Ectodermal cell (in vitro differentiated cells): Measurements from ENCODE around the gene SVIL.
"Not testable (repeated sequence)": the region's sequence is repeated elsewhere in the genome, so short reads cannot be mapped to it uniquely, and the experiment has no call there.

ENCODE experiments used
- H3K27ac ChIP-seq: 2 replicates; pipeline ENCODE4 v1.7.0; 2013; ENCODE audit warnings: mild to moderate bottlenecking, low read depth, low read length; ENCODE audit not compliant: insufficient read depth, poor library complexity, severe bottlenecking
- H3K27me3 ChIP-seq: 2 replicates; pipeline ENCODE4 v1.7.0; 2013; ENCODE audit warnings: mild to moderate bottlenecking, low read length; ENCODE audit not compliant: insufficient read depth, control insufficient read depth, poor library complexity, severe bottlenecking
- H3K36me3 ChIP-seq: one replicate; pipeline ENCODE4 v1.7.0; 2013; ENCODE audit warnings: low read length; ENCODE audit not compliant: control insufficient read depth, insufficient read depth
- H3K4me1 ChIP-seq: one replicate; pipeline ENCODE4 v1.7.0; 2013; ENCODE audit warnings: low read length; ENCODE audit not compliant: control insufficient read depth, insufficient read depth
- H3K4me3 ChIP-seq: 2 replicates; pipeline ENCODE4 v1.7.0; 2013; ENCODE audit warnings: low read depth, low read length, control low read depth; ENCODE audit not compliant: insufficient read depth
- H3K9me3 ChIP-seq: 2 replicates; pipeline ENCODE4 v1.7.0; 2013; ENCODE audit warnings: mild to moderate bottlenecking, low read length, moderate library complexity; ENCODE audit not compliant: control insufficient read depth
- WGBS, 2 experiments: methylation state at CpG; one replicate each; pipeline ENCODE4 v1.1.7; 2013; ENCODE audit warnings: missing lambda C conversion rate in 2 of 2; 5-methylcytosine and 5-hydroxymethylcytosine counted together

Gene SVIL

DNA sequence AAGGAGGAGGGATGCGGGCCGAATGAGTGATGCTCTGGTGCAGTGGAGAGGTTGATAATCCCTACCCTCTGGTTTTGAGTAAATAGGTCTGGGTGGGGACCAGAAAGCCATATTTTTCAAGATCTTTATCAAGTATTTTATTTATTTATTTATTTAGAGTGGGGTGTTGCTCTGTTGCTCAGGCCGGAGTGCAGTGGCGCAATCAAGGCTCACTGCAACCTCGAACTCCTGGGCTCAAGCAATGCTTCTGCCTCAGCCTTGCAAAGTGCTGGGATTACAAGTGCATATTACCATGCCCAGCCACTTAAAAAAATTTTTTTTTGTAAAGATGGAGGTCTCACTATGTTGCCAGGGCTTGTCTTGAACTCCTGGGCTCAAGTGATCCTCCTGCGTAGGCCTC is 21.6 kb downstream of the SVIL start:
- H3K27me3 ChIP-seq: no peaks in the 10 kb centered on the region
- WGBS, 2 experiments: 87 to 90% methylated on average over 5 of the region's 6 CpGs
- peaks cover 2% of the 10 kb centered on the region for H3K36me3 ChIP-seq
- no peaks in the 10 kb centered on the region for H3K9me3 ChIP-seq
- H3K27ac ChIP-seq: no peak overlapping the region
- H3K4me1 ChIP-seq: peaks cover 11% of the 10 kb centered on the region
- no peak overlapping the region for H3K4me3 ChIP-seq

GRCh38 chr10:29612657-29613056 is 22.1 kb downstream of the SVIL start:
- Histone ChIP-seq H3K4me1 (peaks cover 6% of the 10 kb centered on the region), H3K9me3 (no peaks in the 10 kb centered on the region), H3K4me3 (no peak overlapping the region), H3K27me3 (no peaks in the 10 kb centered on the region), H3K27ac (no peak overlapping the region), H3K36me3 (peaks cover 2% of the 10 kb centered on the region)
- WGBS, 2 experiments: 94 to 96% methylated on average over 8 of the region's 8 CpGs

DNA sequence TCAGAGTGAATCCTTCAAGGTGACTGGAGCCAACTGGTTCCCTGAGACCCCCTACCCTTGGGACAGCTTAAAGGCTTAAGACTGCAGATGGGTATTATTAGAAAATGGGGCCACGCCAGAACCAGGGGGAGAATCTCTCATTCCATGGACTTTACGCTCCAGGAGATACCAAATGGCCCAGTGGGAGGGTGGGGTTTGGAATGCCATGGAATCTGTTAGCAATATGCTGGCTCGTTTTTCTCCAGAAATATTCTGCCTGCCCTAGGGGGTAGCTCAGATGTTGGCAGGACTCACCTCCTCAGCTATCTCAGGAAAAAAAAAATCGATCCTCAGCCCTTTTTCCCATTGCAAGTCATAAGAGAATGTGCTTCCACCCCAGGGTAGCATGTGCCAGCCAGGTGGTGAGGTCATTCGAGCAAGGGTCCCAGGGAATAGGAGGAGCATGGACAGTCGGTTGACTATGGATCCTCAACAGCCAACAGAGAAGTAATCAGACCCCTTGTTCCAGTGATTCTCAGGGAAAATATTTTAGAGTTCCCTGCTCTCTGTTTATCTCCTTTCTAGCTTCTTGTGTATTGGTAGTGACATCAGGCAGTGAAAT is 22.9 kb downstream of the SVIL start:
- peaks cover 2% of the 10 kb centered on the region for H3K36me3 ChIP-seq
- 88 to 90% methylated on average over 6 of the region's 6 CpGs for WGBS, 2 experiments
- H3K27ac ChIP-seq: no peak overlapping the region
- peaks cover 6% of the 10 kb centered on the region for H3K4me1 ChIP-seq
- no peak overlapping the region for H3K4me3 ChIP-seq
- H3K27me3 ChIP-seq: no peaks in the 10 kb centered on the region
- no peaks in the 10 kb centered on the region for H3K9me3 ChIP-seq

GRCh38 chr10:29610876-29611647 is 23.7 kb downstream of the SVIL start:
- H3K27ac ChIP-seq: no peak overlapping the region
- WGBS, 2 experiments: 95% methylated on average over 8 to 10 of the region's 10 CpGs
- no peaks in the 10 kb centered on the region for H3K27me3 ChIP-seq
- H3K36me3 ChIP-seq: peaks cover 2% of the 10 kb centered on the region
- H3K9me3 ChIP-seq: no peaks in the 10 kb centered on the region
- H3K4me1 ChIP-seq: peaks cover 6% of the 10 kb centered on the region
- H3K4me3 ChIP-seq: no peak overlapping the region

- H3K9me3 ChIP-seq, H3K4me3 ChIP-seq, H3K27me3 ChIP-seq, H3K27ac ChIP-seq, H3K4me1 ChIP-seq, H3K36me3 ChIP-seq: not testable (repeated sequence)
- 93 to 96% methylated on average over 3 of the region's 3 CpGs for WGBS, 2 experiments
These were observed 24.4 kb downstream of the SVIL start for GRCh38 chr10:29610331-29610730.

- H3K9me3 ChIP-seq: no peaks in the 10 kb centered on the region
- H3K27me3 ChIP-seq: no peaks in the 10 kb centered on the region
- H3K4me1 ChIP-seq: peaks cover 6% of the 10 kb centered on the region
- 95 to 96% methylated on average over 3 of the region's 3 CpGs for WGBS, 2 experiments
- peaks cover 2% of the 10 kb centered on the region for H3K36me3 ChIP-seq
- H3K4me3 ChIP-seq: no peak overlapping the region
- H3K27ac ChIP-seq: no peak overlapping the region
These were observed 25.1 kb downstream of the SVIL start for GRCh38 chr10:29609696-29610095.

DNA sequence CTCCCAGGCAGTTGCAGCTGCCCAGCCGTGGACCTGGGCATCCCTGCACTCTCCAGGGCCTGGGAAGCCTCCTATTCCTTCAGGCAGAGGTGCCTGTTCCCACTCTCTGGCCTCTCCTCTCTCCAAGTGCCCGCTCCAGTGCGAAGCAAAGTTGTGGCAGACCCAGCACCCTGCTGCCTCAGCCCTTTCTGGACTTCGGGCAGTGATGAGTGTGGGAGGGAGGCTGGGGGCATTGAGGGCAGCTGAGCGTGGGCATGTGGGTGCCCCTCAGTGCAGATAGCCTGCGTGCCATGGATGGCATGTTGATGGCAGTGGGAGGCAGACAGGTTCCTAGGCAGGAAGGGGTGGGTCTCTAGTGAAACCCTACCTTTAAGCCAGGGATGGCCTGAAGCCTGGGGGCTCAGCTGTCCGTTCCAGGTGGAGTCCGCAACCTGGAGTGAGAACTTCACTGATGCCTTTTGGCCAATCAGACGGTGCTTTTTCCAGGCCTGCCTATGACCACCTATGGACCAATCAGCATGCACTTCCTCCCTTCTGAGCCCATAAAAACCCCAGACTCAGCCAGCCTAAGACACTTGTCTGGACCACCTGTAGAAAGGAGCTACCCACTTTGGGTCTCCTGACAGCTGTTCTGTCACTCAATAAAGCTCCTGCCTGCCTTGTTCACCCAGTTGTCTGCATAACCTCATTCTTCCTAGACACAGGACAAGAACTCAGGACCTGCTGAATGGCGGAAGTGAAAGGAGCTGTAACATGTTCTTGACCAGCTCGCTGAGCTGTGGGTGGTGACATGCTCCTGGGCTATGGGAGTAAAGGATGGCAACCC is 26.1 kb downstream of the SVIL start:
- 79 to 83% methylated on average over 11 of the region's 11 CpGs for WGBS, 2 experiments
- H3K4me1 ChIP-seq: peaks cover 6% of the 10 kb centered on the region
- no peaks in the 10 kb centered on the region for H3K9me3 ChIP-seq
- H3K4me3 ChIP-seq: no peak overlapping the region
- H3K27me3 ChIP-seq: no peaks in the 10 kb centered on the region
- no peak overlapping the region for H3K27ac ChIP-seq
- peaks cover 2% of the 10 kb centered on the region for H3K36me3 ChIP-seq

DNA sequence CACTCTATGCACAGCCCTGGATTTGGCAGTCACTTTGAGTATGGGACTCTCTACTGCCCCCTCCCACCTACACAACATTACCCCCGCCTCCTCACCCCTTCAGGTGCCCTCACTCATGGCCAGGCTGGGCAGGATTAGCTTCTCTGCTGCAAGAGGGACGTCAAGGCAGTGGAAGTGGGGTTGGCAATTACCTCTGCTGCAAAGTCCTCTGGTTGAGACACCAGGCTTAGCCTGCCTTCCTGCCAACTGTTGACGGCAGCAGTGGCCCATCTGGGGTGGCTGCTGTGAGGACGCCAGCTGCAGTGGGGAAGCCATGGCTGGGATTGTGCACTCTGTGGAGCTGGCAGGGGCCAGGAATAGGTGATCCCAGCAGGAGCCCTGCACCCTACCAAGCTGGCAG is 26.7 kb downstream of the SVIL start:
- WGBS, 2 experiments: 63 to 75% methylated on average over 4 of the region's 4 CpGs
- H3K27ac ChIP-seq: no peak overlapping the region
- no peak overlapping the region for H3K4me3 ChIP-seq
- H3K27me3 ChIP-seq: no peaks in the 10 kb centered on the region
- peaks cover 13% of the 10 kb centered on the region for H3K4me1 ChIP-seq
- H3K36me3 ChIP-seq: peaks cover 2% of the 10 kb centered on the region
- no peaks in the 10 kb centered on the region for H3K9me3 ChIP-seq

- H3K4me3 ChIP-seq: no peak overlapping the region
- peaks cover 2% of the 10 kb centered on the region for H3K36me3 ChIP-seq
- no peak overlapping the region for H3K27ac ChIP-seq
- peaks cover 15% of the 10 kb centered on the region for H3K4me1 ChIP-seq
- 87 to 91% methylated on average over 4 of the region's 4 CpGs for WGBS, 2 experiments
- H3K27me3 ChIP-seq: no peaks in the 10 kb centered on the region
- H3K9me3 ChIP-seq: no peaks in the 10 kb centered on the region
These were observed 27.2 kb downstream of the SVIL start for GRCh38 chr10:29607576-29607975.

GRCh38 chr10:29606693-29607092 is 28.1 kb downstream of the SVIL start:
- H3K36me3 ChIP-seq, H3K4me3 ChIP-seq, H3K9me3 ChIP-seq, H3K27me3 ChIP-seq, H3K4me1 ChIP-seq, H3K27ac ChIP-seq: not testable (repeated sequence)
- 83 to 86% methylated on average over 6 of the region's 7 CpGs for WGBS, 2 experiments
